ENCODE results near the gene ATP5F1D.

ATP5F1D gene

DNA sequence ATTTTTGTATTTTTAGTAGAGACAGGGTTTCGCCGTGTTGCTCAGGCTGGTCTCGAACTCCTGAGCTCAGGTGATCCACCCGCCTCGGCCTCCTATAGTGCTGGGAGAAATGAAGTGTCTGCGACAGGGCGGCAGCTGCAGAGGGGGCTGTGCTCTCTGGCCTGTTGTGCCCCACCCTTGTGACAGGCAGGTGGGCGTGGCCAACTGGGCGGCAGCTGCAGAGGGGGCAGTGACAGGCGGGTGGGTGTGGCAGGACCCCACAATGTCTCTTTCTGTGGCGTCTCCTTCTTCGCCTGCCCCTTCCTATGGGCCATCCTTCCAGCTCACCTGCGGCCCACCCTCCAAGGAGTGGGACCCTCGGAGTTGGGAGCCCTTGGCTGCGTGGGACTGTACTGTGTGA is 24.2 kb upstream of the ATP5F1D start:
- H3K79me2 ChIP-seq (ENCODE audit: insufficient read depth, low read length): peaks cover 69% of the 10 kb centered on the region
- peaks cover 19% of the 10 kb centered on the region; the same call in 1 of the 2 replicates for H3K36me3 ChIP-seq (ENCODE audit: insufficient read depth, low read length)

DNA sequence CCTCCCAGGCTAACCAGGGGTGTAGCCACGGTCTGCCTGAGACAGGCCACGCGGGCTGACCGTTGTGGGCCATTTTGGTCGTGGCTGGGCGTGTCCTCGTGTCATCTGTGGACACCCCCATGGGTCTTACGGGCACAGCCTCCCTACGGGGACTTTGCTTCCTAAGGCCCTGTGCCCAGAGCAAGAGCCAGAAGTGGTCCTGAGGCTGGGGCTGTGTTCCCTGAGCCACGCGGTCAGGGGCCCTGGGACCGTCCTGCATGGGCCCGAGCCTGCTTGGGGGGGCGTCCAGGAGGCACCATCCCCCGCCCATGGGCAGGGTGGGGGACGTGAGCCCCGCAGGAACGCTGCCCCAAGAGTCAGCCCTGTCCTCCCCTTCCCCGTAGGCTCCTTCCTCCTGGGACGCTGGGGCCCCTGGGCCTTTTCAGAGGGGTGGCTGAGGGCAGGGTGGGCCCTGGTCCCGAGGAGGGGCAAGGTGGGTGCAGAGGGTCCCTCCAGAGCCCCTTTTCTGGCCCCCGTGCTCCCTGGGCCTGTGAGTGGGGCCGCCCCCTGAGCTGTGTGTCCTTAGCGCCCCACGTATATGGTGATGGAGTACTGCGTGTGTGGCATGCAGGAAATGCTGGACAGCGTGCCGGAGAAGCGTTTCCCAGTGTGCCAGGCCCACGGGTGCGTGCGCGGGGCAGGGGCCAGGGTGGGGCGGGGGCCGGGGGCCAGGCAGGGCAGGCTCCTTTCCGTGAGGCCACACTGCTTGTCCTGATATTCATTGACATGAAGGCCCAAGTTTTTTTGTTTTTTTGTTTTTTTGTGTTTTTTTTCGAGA is 22.6 kb upstream of the ATP5F1D start:
- Histone ChIP-seq H3K9me2 (replicated peaks; ENCODE audit: low read depth, low read length) (no peaks in the 10 kb centered on the region), H3K36me3 (ENCODE audit: insufficient read depth, low read length) (peaks cover 19% of the 10 kb centered on the region; the same call in 1 of the 2 replicates), H3K4me3 (ENCODE audit: low read length, poor library complexity, severe bottlenecking) (no peak overlapping the region), H4K20me1 (ENCODE audit: insufficient read depth, low read length, poor library complexity, severe bottlenecking) (peaks cover 24% of the 10 kb centered on the region), H3K9ac (ENCODE audit: low read depth, low read length, poor library complexity, severe bottlenecking) (no peak overlapping the region), H3K79me2 (ENCODE audit: insufficient read depth, low read length) (peaks cover 54% of the 10 kb centered on the region), H2AFZ (ENCODE audit: low read length) (no peak overlapping the region), H3F3A (ENCODE audit: low read depth) (no peaks in the 10 kb centered on the region), H3K4me1 (ENCODE audit: insufficient read depth, low read length, poor library complexity, severe bottlenecking) (peaks cover 3% of the 10 kb centered on the region), H3K4me2 (ENCODE audit: low read depth, low read length, poor library complexity, severe bottlenecking) (no peak overlapping the region), H3K27me3 (ENCODE audit: insufficient read depth, low read length, poor library complexity, severe bottlenecking) (no peaks in the 10 kb centered on the region), H3K9me3 (ENCODE audit: insufficient read depth, low read depth, low read length) (no peaks in the 10 kb centered on the region)
- TF ChIP-seq EZH2phosphoT487 (IDR thresholded peaks at IDR 0.05; ENCODE audit: borderline replicate concordance): no peak
- TF ChIP-seq, protein P1, sequence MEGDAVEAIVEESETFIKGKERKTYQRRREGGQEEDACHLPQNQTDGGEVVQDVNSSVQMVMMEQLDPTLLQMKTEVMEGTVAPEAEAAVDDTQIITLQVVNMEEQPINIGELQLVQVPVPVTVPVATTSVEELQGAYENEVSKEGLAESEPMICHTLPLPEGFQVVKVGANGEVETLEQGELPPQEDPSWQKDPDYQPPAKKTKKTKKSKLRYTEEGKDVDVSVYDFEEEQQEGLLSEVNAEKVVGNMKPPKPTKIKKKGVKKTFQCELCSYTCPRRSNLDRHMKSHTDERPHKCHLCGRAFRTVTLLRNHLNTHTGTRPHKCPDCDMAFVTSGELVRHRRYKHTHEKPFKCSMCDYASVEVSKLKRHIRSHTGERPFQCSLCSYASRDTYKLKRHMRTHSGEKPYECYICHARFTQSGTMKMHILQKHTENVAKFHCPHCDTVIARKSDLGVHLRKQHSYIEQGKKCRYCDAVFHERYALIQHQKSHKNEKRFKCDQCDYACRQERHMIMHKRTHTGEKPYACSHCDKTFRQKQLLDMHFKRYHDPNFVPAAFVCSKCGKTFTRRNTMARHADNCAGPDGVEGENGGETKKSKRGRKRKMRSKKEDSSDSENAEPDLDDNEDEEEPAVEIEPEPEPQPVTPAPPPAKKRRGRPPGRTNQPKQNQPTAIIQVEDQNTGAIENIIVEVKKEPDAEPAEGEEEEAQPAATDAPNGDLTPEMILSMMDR (conservative IDR thresholded peaks at IDR 0.05; ENCODE audit: low read length): no peak

More for the DNA sequence above, 24.2 kb upstream of the ATP5F1D start:
- H3K9me2 ChIP-seq (replicated peaks; ENCODE audit: low read depth, low read length): no peaks in the 10 kb centered on the region
- no peaks in the 10 kb centered on the region for H3K9me3 ChIP-seq (ENCODE audit: insufficient read depth, low read depth, low read length)
- TF ChIP-seq, protein P1 (conservative IDR thresholded peaks at IDR 0.05; ENCODE audit: low read length): no peak
- TF ChIP-seq EZH2phosphoT487 (IDR thresholded peaks at IDR 0.05; ENCODE audit: borderline replicate concordance): no peak
- no peak overlapping the region for H2AFZ ChIP-seq (ENCODE audit: low read length)
- no peaks in the 10 kb centered on the region for H3F3A ChIP-seq (ENCODE audit: low read depth)
- H3K4me3 ChIP-seq (ENCODE audit: low read length, poor library complexity, severe bottlenecking): no peak overlapping the region
- H3K4me2 ChIP-seq (ENCODE audit: low read depth, low read length, poor library complexity, severe bottlenecking): no peak overlapping the region
- no peak overlapping the region for H3K9ac ChIP-seq (ENCODE audit: low read depth, low read length, poor library complexity, severe bottlenecking)
- H3K4me1 ChIP-seq (ENCODE audit: insufficient read depth, low read length, poor library complexity, severe bottlenecking): peaks cover 11% of the 10 kb centered on the region
- H4K20me1 ChIP-seq (ENCODE audit: insufficient read depth, low read length, poor library complexity, severe bottlenecking): peaks cover 33% of the 10 kb centered on the region
- no peaks in the 10 kb centered on the region for H3K27me3 ChIP-seq (ENCODE audit: insufficient read depth, low read length, poor library complexity, severe bottlenecking)

DNA sequence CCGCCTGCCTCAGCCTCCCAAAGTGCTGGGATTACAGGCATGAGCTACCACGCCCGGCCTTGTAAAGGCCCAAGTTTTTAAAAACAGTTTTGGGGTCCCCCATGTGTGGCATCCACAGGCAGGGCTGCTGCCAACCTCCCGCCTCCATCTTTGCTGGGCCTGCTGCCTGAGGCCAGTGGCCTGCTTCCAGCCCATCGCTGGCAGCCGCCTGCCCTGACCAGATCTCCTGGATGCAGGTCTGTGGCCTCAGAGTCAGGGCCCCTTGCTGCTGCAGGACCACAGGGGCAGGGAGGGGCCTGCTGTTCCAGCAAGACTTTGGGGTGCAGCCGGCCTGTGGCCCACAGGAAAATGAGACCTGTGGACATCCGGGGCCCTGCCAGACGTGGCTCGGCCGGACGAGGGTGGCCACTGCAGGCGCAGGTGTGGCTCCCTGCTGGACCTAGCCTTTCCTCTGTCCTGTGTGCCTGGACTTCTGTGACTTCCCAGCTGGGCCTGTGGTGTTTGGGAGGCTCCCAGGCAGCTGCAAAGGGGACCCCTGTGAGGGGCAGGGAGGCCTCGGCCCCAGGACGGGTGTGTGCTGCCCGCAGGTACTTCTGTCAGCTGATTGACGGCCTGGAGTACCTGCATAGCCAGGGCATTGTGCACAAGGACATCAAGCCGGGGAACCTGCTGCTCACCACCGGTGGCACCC is 21.6 kb upstream of the ATP5F1D start:
- no peaks in the 10 kb centered on the region for H3F3A ChIP-seq (ENCODE audit: low read depth)
- no peak overlapping the region for H3K4me3 ChIP-seq (ENCODE audit: low read length, poor library complexity, severe bottlenecking)
- TF ChIP-seq, protein P1 (conservative IDR thresholded peaks at IDR 0.05; ENCODE audit: low read length): no peak
- TF ChIP-seq EZH2phosphoT487 (IDR thresholded peaks at IDR 0.05; ENCODE audit: borderline replicate concordance): no peak
- H3K4me2 ChIP-seq (ENCODE audit: low read depth, low read length, poor library complexity, severe bottlenecking): no peak overlapping the region
- no peaks in the 10 kb centered on the region for H3K27me3 ChIP-seq (ENCODE audit: insufficient read depth, low read length, poor library complexity, severe bottlenecking)
- no peak overlapping the region for H2AFZ ChIP-seq (ENCODE audit: low read length)
- H3K9ac ChIP-seq (ENCODE audit: low read depth, low read length, poor library complexity, severe bottlenecking): no peak overlapping the region
- H3K79me2 ChIP-seq (ENCODE audit: insufficient read depth, low read length): peaks cover 45% of the 10 kb centered on the region; the same call in 1 of the 2 replicates
- peaks cover 14% of the 10 kb centered on the region for H4K20me1 ChIP-seq (ENCODE audit: insufficient read depth, low read length, poor library complexity, severe bottlenecking)
- no peaks in the 10 kb centered on the region for H3K4me1 ChIP-seq (ENCODE audit: insufficient read depth, low read length, poor library complexity, severe bottlenecking)
- no peaks in the 10 kb centered on the region for H3K9me2 ChIP-seq (replicated peaks; ENCODE audit: low read depth, low read length)
- H3K36me3 ChIP-seq (ENCODE audit: insufficient read depth, low read length): peaks cover 19% of the 10 kb centered on the region; the same call in 1 of the 2 replicates
- H3K9me3 ChIP-seq (ENCODE audit: insufficient read depth, low read depth, low read length): no peaks in the 10 kb centered on the region

Measured in Loucy (cell line).